Adipocyte (in vitro differentiated cells): Measurements from ENCODE around the gene GMEB1.
"Not testable (repeated sequence)": the region's sequence is repeated elsewhere in the genome, so short reads cannot be mapped to it uniquely, and the experiment has no call there.

Experiments
- DNase-seq: peaks from one replicate; pipeline ENCODE4 v3.0.0-alpha.2; 2015; ENCODE audit warnings: low read depth
- H3K27me3 ChIP-seq: replicated peaks from 2 replicates; pipeline ENCODE4 v1.7.0; 2013; ENCODE audit warnings: mild to moderate bottlenecking, low read length, moderate library complexity; ENCODE audit not compliant: control insufficient read depth, insufficient read depth
- H3K36me3 ChIP-seq: 2 replicates; pipeline ENCODE4 v1.7.0; 2013; ENCODE audit warnings: low read length, mild to moderate bottlenecking, moderate library complexity; ENCODE audit not compliant: control insufficient read depth, insufficient read depth, severe bottlenecking
- H3K4me1 ChIP-seq: 2 replicates; pipeline ENCODE4 v1.7.0; 2013; ENCODE audit warnings: mild to moderate bottlenecking, low read length, moderate library complexity; ENCODE audit not compliant: control insufficient read depth, insufficient read depth
- H3K4me3 ChIP-seq: 2 replicates; pipeline ENCODE4 v1.7.0; 2013; ENCODE audit warnings: mild to moderate bottlenecking, low read length, moderate library complexity
- H3K9ac ChIP-seq: 2 replicates; pipeline ENCODE4 v1.7.0; 2013; ENCODE audit warnings: mild to moderate bottlenecking, low read length, moderate library complexity
- H3K9me3 ChIP-seq: 2 replicates; pipeline ENCODE4 v1.7.0; 2013; ENCODE audit warnings: mild to moderate bottlenecking, low read length, moderate library complexity; ENCODE audit not compliant: control insufficient read depth

Gene GMEB1

DNA sequence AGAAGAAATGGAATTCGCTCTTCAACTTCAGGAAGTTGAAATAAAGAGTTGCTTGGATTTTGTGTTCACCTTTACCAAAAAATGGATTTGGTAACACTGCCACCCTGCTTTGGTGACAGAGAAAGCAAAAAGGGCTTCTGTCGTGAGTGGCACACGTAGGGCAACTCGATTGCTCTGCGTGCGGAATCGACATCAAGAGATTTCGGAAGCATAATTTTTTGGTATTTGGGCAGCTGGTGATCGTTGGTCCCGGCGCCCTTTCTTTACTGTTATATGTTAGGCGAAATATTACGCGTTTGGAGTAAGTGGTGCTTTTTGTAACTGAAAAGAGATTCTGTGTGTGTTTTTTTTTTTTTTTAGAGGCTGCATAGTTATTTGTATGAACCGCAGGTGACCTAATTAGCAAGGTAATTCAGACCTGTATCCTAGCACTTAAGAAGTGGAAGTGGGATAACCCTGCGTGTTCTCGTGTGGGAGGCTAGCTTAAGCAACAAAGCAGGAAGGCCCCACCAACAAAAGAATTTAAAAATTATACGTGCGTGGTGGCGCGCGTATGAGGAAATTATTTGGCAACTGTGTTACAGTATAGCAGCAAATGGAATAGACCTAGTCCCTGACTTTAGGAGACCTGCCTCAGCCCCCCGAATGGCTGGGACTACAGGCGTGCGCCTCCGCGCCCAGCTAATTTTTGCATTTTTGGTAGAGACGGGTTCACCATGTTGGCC lies 19.9 kb upstream of the GMEB1 start, which contains the start of gene RNU11:
Gene RNU11, plus strand, starts transcription at position 127 of the 725 bp plus-strand sequence.
- peaks cover 10% of the 10 kb centered on the region for H3K4me1 ChIP-seq
- no peaks in the 10 kb centered on the region for H3K27me3 ChIP-seq
- DNase-seq, result peak; percentile 97
- H3K9me3 ChIP-seq, result no peaks in the 10 kb centered on the region
- H3K4me3 ChIP-seq, result peak within 1 kb of the TSS; percentile 86
- peak within 1 kb of the TSS; percentile 91 for H3K9ac ChIP-seq
- H3K36me3 ChIP-seq, result no peaks in the 10 kb centered on the region

DNA sequence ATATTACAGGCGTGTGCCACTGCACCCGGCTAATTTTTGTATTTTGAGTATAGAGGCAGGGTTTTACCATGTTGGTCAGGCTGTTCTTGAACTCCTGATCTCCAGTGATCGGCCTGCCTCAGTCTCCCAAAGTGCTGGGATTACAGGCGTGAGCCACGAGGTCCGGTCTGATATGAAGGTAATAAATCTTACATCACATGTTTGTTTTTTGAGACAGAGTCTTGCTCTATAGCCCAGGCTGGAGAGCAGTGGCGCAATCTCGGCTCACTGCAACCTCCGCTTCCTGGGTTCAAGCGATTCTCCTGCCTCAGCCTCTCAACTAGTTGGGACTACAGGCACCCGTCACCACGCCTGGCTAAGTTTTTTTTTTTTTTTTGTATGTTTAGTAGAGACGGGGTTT lies 15.5 kb upstream of the GMEB1 start:
- DNase-seq, H3K4me1 ChIP-seq, H3K27me3 ChIP-seq, H3K9ac ChIP-seq, H3K4me3 ChIP-seq, H3K36me3 ChIP-seq, H3K9me3 ChIP-seq: not testable (repeated sequence)

DNA sequence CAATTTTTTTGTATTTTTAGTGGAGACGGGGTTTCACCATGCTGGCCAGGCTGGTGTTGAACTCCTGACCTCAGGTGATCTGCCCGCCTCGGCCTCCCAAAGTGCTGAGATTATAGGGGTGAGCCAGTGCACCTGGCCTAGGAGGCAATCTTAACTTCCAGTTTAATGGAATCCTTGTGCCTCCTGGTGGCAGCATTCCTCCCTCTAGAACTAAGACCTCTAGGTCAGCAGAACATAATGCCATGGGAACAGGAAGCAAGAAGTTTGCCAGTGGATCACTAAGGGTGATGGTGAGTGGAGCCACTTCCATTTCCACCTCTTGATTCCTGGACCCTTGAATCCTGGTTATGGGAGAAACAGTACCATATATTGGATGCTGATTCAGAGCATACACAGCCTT lies 14.7 kb upstream of the GMEB1 start:
- not testable (repeated sequence) for H3K4me3 ChIP-seq, H3K9me3 ChIP-seq, H3K36me3 ChIP-seq, H3K27me3 ChIP-seq, H3K4me1 ChIP-seq, H3K9ac ChIP-seq
- DNase-seq, result peak; percentile 23

DNA sequence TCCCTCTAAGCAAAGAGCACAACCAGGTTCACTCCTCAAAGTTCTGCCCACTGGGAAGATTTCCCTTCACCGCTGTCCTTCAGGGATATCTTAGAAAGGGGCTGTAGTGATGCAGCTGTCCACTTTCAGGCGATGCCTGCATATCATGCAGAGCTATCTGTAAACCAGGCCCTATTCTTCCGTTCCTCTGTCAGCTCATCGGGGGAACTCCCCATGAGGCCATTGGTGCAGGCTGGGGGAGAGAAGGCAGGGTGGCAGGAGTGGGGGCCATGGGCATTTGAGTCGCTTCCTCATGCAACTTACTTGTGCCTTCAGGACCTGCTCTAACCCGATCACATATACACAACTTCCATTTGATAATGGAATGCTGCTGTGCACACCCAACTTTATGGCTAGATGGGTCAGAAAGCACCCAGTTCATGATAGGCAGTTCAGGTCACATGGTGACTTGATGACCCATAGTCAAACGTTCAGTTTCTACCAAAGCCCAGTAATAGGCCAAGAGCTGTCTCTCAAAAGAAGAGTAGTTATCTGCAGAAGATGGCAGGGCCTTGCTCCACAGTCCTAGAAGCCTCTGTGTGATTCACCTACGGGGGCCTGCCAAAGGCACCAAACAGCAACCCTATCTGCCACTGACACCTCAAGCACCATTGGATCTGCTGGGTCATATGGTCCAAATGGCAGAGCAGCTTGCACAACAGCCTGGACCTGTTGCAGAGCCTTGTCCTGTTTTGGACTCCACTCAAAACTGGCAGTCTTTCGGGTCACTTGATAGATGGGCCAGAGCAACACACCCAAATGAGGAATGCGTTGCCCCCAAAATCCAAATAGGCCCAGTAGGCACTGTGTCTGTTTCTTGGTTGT lies 12.9 kb upstream of the GMEB1 start:
- H3K9ac ChIP-seq, H3K27me3 ChIP-seq, H3K4me1 ChIP-seq, DNase-seq, H3K4me3 ChIP-seq, H3K36me3 ChIP-seq, H3K9me3 ChIP-seq: not testable (repeated sequence)

DNA sequence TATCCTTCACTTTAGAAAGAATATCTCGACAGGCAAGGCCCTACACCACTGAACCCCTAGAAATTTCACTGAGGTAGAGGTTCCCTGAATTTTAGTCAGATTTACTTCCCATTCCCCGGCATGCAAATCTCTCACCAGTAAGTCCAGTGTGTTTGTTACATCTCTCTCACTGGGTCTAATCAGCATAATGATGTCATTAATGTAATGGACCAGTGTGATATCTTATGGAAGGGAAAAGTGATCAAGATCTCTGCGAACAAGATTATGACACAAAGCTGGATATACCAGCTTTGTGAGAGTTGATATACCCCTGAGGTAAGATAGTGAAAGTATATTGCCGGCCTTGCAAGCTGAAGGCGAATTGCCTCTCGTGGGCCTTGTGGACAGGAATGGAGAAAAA lies 12.2 kb upstream of the GMEB1 start:
- no peaks in the 10 kb centered on the region for H3K4me1 ChIP-seq
- no peaks in the 10 kb centered on the region for H3K36me3 ChIP-seq
- no peak for DNase-seq
- H3K9ac ChIP-seq, result no peak overlapping the region
- H3K4me3 ChIP-seq, result no peak overlapping the region
- no peaks in the 10 kb centered on the region for H3K9me3 ChIP-seq
- no peaks in the 10 kb centered on the region for H3K27me3 ChIP-seq

DNA sequence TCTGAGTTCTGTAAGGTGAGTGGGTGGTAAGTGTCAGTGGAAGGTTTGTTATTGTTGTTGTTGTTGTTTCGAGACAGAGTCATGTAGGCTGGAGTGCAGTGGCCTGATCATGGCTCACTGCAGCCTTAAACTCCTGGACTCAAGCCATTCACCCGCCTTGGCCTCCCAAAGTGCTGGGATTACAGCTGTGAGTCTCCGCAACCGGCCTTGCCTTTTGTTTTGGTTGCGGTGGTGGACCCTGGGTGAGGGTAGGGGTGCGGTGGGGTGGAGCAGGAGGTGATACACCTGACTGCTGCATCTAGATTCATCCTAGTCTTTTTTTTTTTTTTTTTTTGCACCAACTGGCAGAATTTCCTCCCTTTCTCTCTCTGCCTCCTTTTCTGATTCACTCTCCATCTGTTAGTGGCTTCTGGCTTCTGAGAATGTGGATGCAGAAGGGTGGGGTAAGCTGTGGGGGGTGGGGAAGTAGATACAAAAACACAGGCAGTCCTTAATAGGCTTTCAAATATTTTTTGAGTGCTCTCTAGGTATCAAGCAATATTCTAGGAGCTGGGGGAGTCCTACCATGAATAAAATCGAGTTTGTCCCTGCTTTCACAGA lies 4.6 kb upstream of the GMEB1 start:
- no peaks in the 10 kb centered on the region for H3K36me3 ChIP-seq
- no peaks in the 10 kb centered on the region for H3K27me3 ChIP-seq
- no peak overlapping the region for H3K9ac ChIP-seq
- H3K9me3 ChIP-seq, result no peaks in the 10 kb centered on the region
- H3K4me1 ChIP-seq, result peaks cover 6% of the 10 kb centered on the region
- DNase-seq, result no peak
- H3K4me3 ChIP-seq, result no peak overlapping the region

DNA sequence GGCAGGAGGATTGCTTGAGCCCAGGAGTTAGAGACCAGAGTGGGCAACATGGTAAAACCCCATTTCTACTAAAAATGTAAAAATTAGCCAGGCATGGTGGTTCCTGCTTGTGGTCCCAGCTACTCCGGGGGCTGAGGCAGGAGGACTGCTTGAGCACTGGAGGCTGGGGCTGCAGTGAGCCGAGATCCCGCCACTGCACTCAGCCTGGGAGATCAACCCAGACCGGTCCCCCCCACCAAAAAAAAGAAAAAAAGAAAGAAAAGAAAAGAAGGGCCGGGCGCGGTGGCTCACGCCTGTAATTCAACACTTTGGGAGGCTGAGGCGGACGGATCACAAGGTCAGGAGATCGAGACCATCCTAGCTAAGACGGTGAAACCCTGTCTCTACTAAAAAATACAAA lies 1.8 kb upstream of the GMEB1 start:
- no peak overlapping the region for H3K9ac ChIP-seq
- H3K4me1 ChIP-seq, result peaks cover 6% of the 10 kb centered on the region
- H3K9me3 ChIP-seq, result no peaks in the 10 kb centered on the region
- no peaks in the 10 kb centered on the region for H3K36me3 ChIP-seq
- H3K27me3 ChIP-seq, result no peaks in the 10 kb centered on the region
- no peak overlapping the region for H3K4me3 ChIP-seq
- no peak for DNase-seq

DNA sequence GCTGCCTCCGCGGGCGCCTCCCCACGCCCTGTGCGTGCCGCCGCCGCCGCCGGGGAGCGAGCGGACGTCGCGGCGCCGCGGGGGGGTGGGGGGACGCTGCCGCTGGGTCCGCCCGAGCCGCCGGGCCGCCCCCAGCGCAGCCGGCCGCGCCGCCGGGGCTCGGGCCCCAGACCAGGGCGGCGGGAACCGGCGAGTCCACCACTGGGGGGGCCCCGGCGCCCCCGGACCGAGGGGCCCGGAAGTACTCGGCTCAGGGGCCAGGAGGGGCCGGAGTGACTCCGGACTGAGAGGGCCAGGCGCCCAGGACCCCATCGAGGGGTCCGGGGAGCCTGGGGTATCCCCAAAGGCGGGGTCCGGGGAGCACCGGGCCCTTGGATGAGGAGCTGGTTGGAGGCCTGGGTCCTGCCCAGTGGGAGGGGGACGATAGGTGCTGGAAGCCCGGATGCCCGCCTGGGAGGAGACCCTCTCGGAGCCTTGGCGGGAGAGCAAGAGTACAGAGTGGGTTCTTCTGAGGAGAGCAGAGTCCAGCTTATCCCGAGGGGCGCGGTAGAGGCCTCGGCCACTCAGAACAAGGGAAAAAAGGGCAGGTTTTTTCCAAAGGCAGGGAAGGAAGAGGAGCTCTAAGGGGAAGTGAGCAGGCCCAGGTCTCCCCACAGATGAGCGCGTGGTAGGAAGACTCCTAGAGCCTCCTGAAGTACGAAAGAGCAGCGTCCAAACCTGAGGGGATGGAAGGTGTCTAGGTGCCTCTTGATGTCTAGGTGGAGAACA lies 556 bp downstream of the GMEB1 start:
- Histone ChIP-seq H3K4me3 (peak overlapping the region; percentile 96), H3K9me3 (no peaks in the 10 kb centered on the region), H3K4me1 (peaks cover 6% of the 10 kb centered on the region), H3K27me3 (no peaks in the 10 kb centered on the region), H3K9ac (peak overlapping the region; percentile 99), H3K36me3 (no peaks in the 10 kb centered on the region)
- DNase-seq, result peak; percentile 84

DNA sequence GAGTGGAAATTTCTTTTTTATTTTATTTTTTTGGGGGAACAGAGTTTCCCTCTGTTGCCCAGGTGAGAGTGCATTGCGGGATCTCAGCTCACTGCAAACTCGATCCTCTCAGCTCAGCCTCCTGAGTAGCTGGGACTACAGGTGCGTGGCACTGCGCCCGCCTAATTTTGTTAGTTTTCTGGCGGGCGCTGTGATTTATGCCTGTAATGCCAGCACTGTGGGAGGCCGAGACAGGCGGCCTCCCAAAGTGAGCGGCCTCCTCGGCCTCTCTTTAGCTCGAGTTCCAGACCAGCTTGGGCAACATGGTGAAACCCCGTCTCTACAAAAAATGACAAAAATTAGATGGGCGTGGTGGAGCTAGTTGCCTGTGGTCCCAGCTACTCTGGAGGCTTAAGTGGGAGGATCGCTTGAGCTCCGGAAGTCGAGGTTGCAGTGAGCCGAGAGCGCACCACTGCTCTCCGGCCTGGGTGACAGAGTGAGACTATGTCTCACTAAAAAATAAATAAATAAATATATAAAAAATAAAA lies 2.7 kb downstream of the GMEB1 start:
- H3K27me3 ChIP-seq, result no peaks in the 10 kb centered on the region
- H3K36me3 ChIP-seq, result no peaks in the 10 kb centered on the region
- no peaks in the 10 kb centered on the region for H3K9me3 ChIP-seq
- no peak for DNase-seq
- H3K4me1 ChIP-seq, result peaks cover 13% of the 10 kb centered on the region
- no peak overlapping the region for H3K9ac ChIP-seq
- no peak overlapping the region for H3K4me3 ChIP-seq

DNA sequence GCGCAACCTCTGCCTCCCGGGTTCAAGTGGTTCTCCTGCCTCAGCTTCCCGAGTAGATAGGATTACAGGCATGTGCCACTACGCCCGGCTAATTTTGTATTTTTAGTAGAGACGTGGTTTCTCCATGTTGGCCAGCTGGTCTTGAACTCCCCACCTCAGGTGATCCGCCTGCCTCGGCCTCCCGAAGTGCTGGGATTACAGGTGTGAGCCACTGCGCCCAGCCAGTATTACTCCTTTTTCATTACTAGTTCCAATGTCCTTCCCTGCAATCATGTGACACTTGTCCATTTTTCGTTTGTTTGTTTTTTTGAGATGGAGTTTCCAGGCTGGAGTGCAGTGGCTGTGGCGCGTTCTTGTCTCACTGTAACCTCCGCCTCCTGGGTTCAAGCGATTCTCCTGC lies 4.4 kb downstream of the GMEB1 start:
- H3K9ac ChIP-seq, H3K27me3 ChIP-seq, H3K4me3 ChIP-seq, H3K9me3 ChIP-seq, DNase-seq, H3K36me3 ChIP-seq: not testable (repeated sequence)
- H3K4me1 ChIP-seq, result peaks cover 13% of the 10 kb centered on the region

DNA sequence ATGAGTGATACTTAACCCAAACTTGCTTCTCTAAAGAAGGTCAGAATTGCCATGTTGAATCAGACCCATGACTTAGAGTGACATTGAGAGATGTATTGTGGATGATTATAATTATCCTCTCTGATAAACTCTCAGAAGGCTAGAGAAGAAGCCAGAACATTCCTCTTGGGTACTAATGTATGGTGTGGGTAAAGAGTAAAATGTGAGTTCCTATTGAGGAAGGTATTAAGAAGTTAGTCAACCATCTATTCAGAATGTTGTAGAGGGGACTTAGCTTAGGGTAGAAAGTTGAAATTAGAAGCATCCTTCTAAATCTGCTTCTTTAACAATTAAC lies 7.3 kb downstream of the GMEB1 start:
- DNase-seq, result no peak
- H3K36me3 ChIP-seq, result no peaks in the 10 kb centered on the region
- H3K4me1 ChIP-seq, result peaks cover 10% of the 10 kb centered on the region
- peak overlapping the region; percentile 13 for H3K4me3 ChIP-seq
- no peaks in the 10 kb centered on the region for H3K9me3 ChIP-seq
- H3K27me3 ChIP-seq, result no peaks in the 10 kb centered on the region
- H3K9ac ChIP-seq, result peak overlapping the region; percentile 1
